Stimulated activated CD8-positive, alpha-beta memory T cell treated with anti-CD3 and anti-CD28 coated beads, Interleukin-12 subunit alpha, Interleukin-12 subunit beta, amount 100 ng/mL, for 4 hours (primary cell): Measurements from ENCODE around the gene PHAF1.

Experiments
- DNase-seq: peaks from one replicate; pipeline ENCODE4 v3.0.0-alpha.2; 2020; ENCODE audit warnings: low read depth

The PHAF1 gene

GRCh38 chr16:67163999-67164558 lies 54.3 kb downstream of the PHAF1 start:
- DNase-seq, result no peak

GRCh38 chr16:67164599-67165061 lies 54.9 kb downstream of the PHAF1 start, which contains the start of gene HSF4:
Gene HSF4, plus strand, starts transcription at chr16:67164745. Its CDS starts 67 bp downstream, at chr16:67164812.
- DNase-seq, result no peak

- no peak for DNase-seq
Measured at GRCh38 chr16:67165121-67166078, 55.7 kb downstream of the PHAF1 start.

- DNase-seq, result no peak
Measured at GRCh38 chr16:67166110-67166547, 56.4 kb downstream of the PHAF1 start.

GRCh38 chr16:67166598-67167168 lies 56.9 kb downstream of the PHAF1 start:
- no peak for DNase-seq

GRCh38 chr16:67167588-67167987 lies 57.8 kb downstream of the PHAF1 start:
- DNase-seq, result no peak

GRCh38 chr16:67169011-67169451 lies 59.3 kb downstream of the PHAF1 start:
- no peak for DNase-seq

- DNase-seq, result no peak
Measured at GRCh38 chr16:67169642-67170167, 60.0 kb downstream of the PHAF1 start.

- no peak for DNase-seq
Measured at GRCh38 chr16:67170168-67170948, 60.6 kb downstream of the PHAF1 start, which contains the start of gene NOL3. Gene NOL3, plus strand, starts transcription at chr16:67170538.

GRCh38 chr16:67170949-67171649 lies 61.4 kb downstream of the PHAF1 start:
- no peak for DNase-seq

GRCh38 chr16:67173323-67173722 lies 63.6 kb downstream of the PHAF1 start:
- no peak for DNase-seq

GRCh38 chr16:67173808-67174705 lies 64.3 kb downstream of the PHAF1 start:
- DNase-seq, result peak; percentile 37

GRCh38 chr16:67174706-67175231 lies 65.0 kb downstream of the PHAF1 start:
- DNase-seq, result no peak

GRCh38 chr16:67176662-67177061 lies 66.9 kb downstream of the PHAF1 start:
- no peak for DNase-seq

- no peak for DNase-seq
Measured at GRCh38 chr16:67177743-67178699, 68.3 kb downstream of the PHAF1 start.

- DNase-seq, result no peak
Measured at GRCh38 chr16:67179421-67180080, 69.8 kb downstream of the PHAF1 start.

- DNase-seq, result no peak
Measured at GRCh38 chr16:67180166-67180565, 70.4 kb downstream of the PHAF1 start.

- no peak for DNase-seq
Measured at GRCh38 chr16:67181346-67181745, 71.6 kb downstream of the PHAF1 start.
